Kidney epithelial cell (primary cell): ENCODE results near the gene PPFIBP1. TPM values are rescaled to one million over a fixed set of nuclear protein-coding genes. Genes with fewer than 3 reads are reported as not detected.
"Not testable (repeated sequence)": the region's sequence is repeated elsewhere in the genome, so short reads cannot be mapped to it uniquely, and the experiment has no call there.

Experiments used
- DNase-seq: peaks from one replicate; pipeline ENCODE4 v3.0.0-alpha.2; 2010; ENCODE audit warnings: low read depth
- H3K27me3 ChIP-seq: 2 replicates; pipeline ENCODE4 v1.6.0; 2011; ENCODE audit warnings: low read length; ENCODE audit not compliant: control insufficient read depth, insufficient read depth
- H3K36me3 ChIP-seq: 2 replicates; pipeline ENCODE4 v1.5.1; 2011; ENCODE audit warnings: low read length; ENCODE audit not compliant: control insufficient read depth, insufficient read depth
- H3K4me3 ChIP-seq: 2 replicates; pipeline ENCODE4 v1.5.1; 2011; ENCODE audit warnings: low read depth, mild to moderate bottlenecking, control low read depth, low read length
- total RNA-seq: library from RNA; depleted of rRNA; stranded (reverse); fragments of >200 nt; gene quantifications from 2 replicates; pipeline ENCODE4 v1.2.3, GENCODE V29; 2015
- TF ChIP-seq, protein P1 (sequence below): IDR thresholded peaks from 2 replicates; pipeline ENCODE4 v1.5.1; 2011; ENCODE audit warnings: mild to moderate bottlenecking, moderate library complexity, low read length, control low read depth, inconsistent platforms; ENCODE audit not compliant: insufficient read depth, poor library complexity, severe bottlenecking

PPFIBP1 gene
- total RNA-seq, 1 donor from 2014 or later = 119 TPM

DNA sequence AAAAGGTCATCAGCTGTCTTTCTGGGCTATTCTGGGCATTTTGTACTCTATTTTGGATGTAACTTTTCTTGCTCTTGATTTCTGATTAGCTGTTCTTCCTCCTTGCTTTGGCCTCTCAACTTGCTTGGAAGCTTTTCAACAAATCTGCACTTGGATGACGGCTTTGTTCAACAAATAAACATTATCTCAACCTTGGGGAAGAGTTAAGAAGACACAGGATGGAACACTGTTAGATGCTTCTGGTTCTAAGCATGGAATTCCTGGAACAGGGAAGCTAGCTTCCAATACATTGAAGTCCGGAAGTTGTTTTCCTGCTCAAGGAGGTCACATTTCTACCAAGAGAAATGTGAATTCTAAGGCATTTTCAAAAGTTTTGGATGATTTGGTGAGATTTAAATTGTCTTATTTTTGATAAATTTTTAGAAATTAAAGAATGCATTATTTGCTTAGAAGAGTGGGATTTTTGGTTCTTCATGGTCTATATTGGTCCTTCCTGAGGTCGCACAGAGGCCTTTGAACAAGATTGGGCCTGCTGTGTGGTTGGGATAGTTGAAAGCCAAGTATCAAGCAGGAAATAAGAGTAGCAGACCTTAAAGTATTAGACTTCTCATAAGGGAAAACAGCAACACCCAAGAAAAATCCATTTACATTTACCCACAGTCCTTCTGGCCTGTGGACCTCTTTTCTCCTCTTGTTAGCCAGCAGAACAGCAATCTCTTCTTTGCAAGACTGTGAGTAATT lies 59.2 kb downstream of the PPFIBP1 start:
- H3K4me3 ChIP-seq = no peak overlapping the region
- TF ChIP-seq, protein P1, sequence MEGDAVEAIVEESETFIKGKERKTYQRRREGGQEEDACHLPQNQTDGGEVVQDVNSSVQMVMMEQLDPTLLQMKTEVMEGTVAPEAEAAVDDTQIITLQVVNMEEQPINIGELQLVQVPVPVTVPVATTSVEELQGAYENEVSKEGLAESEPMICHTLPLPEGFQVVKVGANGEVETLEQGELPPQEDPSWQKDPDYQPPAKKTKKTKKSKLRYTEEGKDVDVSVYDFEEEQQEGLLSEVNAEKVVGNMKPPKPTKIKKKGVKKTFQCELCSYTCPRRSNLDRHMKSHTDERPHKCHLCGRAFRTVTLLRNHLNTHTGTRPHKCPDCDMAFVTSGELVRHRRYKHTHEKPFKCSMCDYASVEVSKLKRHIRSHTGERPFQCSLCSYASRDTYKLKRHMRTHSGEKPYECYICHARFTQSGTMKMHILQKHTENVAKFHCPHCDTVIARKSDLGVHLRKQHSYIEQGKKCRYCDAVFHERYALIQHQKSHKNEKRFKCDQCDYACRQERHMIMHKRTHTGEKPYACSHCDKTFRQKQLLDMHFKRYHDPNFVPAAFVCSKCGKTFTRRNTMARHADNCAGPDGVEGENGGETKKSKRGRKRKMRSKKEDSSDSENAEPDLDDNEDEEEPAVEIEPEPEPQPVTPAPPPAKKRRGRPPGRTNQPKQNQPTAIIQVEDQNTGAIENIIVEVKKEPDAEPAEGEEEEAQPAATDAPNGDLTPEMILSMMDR = no peak
- no peaks in the 10 kb centered on the region for H3K27me3 ChIP-seq
- no peak for DNase-seq
- H3K36me3 ChIP-seq = peaks cover 3% of the 10 kb centered on the region

DNA sequence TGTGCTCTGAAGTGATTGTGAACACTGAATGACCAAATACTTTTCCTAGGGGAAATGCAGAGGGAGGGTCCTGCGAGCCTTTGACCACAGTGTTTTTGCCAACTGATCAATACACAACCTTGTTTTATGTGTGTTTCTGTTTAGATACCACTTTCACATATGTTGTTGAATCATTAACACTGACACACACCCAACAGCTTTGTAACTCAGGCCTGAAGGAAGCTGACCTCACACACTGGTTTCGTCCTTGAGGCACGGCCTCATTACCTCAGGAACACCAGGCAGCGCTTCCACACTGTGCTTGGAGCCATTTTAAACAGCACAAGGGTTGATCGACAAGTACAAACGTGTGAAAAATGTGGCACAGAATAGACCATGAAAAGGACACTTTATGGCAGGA lies 60.0 kb downstream of the PPFIBP1 start:
- TF ChIP-seq, protein P1 = no peak
- H3K36me3 ChIP-seq = peaks cover 2% of the 10 kb centered on the region
- H3K27me3 ChIP-seq = no peaks in the 10 kb centered on the region
- DNase-seq = no peak
- H3K4me3 ChIP-seq = no peak overlapping the region

DNA sequence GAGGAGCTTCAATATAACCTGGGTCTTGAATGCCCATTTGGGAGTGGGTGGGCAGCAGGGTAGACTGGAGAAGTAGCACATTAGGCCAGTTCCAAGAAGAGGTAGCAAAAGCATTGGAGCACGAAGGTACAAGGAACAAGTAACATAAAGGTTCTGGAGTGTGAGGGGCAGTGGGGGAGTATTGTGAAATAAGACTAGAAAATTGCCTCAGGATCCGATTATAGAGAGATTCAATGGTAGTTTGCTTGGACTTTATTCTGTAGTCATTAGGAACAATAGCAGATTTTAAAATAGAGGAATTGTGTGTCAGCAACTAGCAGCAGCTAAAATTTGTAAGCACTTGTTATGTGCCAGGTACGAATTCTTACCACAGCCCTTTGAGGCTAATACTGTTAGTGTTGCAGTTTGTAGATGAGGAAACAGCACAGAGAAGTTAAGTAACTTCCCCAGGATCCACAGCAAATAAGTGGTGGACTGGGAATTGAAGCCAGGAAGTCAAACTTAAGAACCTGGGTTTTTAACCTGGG lies 61.8 kb downstream of the PPFIBP1 start:
- peaks cover 2% of the 10 kb centered on the region for H3K36me3 ChIP-seq
- no peak overlapping the region for H3K4me3 ChIP-seq
- DNase-seq = no peak
- no peaks in the 10 kb centered on the region for H3K27me3 ChIP-seq
- TF ChIP-seq, protein P1 = no peak

DNA sequence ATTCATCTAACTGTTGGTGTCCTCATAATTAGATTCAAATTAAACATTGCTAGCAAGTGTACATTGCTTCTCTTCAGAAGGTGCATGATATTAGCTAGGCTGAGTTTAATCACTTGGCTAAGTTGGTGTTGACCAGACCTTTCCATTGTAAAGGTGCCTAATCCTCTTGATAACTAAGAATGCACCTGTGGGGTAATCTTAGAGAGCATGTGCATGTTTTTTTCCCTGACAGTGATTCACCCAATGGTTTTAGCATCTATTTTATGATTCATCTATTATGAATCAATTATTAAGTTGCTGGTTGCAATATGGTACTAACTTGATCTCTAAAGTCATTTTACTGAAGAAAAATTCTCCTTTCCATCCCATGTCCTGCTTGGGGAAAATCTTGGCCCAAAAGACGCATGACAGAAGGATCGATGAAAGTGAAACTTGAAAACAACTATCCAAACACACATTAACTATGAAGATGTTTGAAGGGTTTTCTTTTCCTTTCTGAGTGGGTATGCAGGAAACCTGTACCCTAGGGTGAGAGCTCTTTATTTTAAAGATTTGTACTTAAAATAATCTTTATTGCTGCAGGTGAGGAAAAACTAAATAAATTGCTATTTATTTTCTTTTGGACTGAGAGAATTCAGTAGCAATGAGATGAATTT lies 64.2 kb downstream of the PPFIBP1 start:
- not testable (repeated sequence) for H3K4me3 ChIP-seq, DNase-seq, H3K36me3 ChIP-seq, H3K27me3 ChIP-seq

DNA sequence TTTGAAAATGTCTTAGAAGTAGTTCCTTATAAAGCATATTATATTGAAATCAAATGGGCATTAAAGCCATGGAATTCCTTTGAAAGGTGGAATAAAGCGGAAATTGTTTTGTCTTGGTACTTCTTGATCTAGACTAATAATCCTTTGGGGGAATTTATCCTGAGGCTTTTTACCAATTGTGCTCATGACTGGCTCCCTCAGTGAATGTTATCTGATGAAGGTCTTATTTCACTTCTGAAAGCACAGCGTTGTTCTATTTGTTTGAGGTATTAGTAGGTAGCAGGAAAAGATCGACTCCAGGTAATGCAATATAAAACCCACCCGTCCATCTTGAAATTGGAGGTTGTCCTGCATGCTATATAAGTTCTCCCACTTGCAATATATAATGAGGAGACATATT lies 64.8 kb downstream of the PPFIBP1 start:
- Histone ChIP-seq H3K27me3 (no peaks in the 10 kb centered on the region), H3K36me3 (peaks cover 2% of the 10 kb centered on the region), H3K4me3 (no peak overlapping the region)
- no peak for DNase-seq
- TF ChIP-seq, protein P1 = no peak

DNA sequence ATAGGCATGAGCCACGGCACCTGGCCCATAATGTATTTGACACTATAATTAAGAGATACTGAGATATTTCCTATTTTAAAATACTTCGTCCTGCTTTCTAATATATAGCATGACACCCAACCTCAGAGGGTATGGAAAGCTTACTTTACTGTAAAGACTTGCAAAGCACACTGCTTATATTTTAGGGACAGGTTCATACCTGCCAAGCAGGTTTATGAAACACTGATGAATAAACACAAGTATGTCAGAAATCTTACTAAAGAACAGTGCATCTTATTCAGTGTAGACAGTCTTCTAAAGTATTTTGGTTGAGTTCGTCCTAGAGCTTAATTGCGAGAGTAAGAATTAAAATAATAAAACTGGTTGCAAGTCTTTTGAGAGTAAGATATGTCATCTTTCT lies 65.4 kb downstream of the PPFIBP1 start:
- TF ChIP-seq, protein P1 = no peak
- Histone ChIP-seq H3K36me3 (no peaks in the 10 kb centered on the region), H3K27me3 (no peaks in the 10 kb centered on the region), H3K4me3 (no peak overlapping the region)
- DNase-seq = no peak

DNA sequence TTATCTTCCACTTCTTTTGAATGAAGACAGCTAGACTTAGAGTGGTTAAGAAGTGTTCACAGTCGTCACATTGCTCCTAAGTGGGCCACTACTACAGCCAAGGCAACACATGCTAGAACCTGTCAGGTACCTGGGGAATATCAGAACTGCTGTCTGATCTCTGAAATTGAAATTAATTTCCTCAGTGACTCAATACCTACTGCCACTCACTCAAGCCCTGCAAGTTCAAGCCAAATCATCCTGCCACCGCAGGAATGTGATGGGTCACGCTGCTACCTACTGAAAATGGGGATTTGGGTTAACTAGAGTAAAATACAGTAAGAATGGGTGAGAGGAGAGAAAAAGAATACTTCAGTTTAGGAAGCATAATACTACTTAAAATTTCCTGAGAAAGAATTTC lies 67.7 kb downstream of the PPFIBP1 start:
- not testable (repeated sequence) for H3K4me3 ChIP-seq, DNase-seq, H3K27me3 ChIP-seq, H3K36me3 ChIP-seq
